Testis (tissue), 3 donors: ENCODE measurements around the gene CLMN. TPM values are rescaled to one million over a fixed set of nuclear protein-coding genes. Genes with fewer than 3 reads are reported as not detected.
A peak's percentile ranks its signal among the peaks of the same experiment; 100 is the strongest.
"Not testable (repeated sequence)": the region's sequence is repeated elsewhere in the genome, so short reads cannot be mapped to it uniquely, and the experiment has no call there.

ENCODE experiments used
- DNase-seq: peaks from one replicate; pipeline ENCODE4 v3.0.0-alpha.2; 2019
- H3K27ac ChIP-seq, 2 donors: fragments of 200-600 bp; sonication (generic); one replicate each; pipeline ENCODE4 v1.5.1; 2019
- H3K27me3 ChIP-seq: fragments of 200-600 bp; sonication (generic); one replicate; pipeline ENCODE4 v1.5.1; 2019
- H3K36me3 ChIP-seq: fragments of 200-600 bp; sonication (generic); one replicate; pipeline ENCODE4 v1.5.1; 2017; ENCODE audit warnings: low read depth; ENCODE audit errors: missing control alignments
- H3K4me1 ChIP-seq: fragments of 200-600 bp; sonication (generic); one replicate; pipeline ENCODE4 v1.5.1; 2019
- H3K4me3 ChIP-seq, 2 donors: fragments of 200-600 bp; sonication (generic); one replicate each; pipeline ENCODE4 v1.5.1; 2017 to 2019
- H3K9me3 ChIP-seq: fragments of 200-600 bp; sonication (generic); one replicate; pipeline ENCODE4 v1.5.1; 2017
- POLR2A ChIP-seq: fragments of 450-650 bp; IDR thresholded peaks from one replicate; pipeline ENCODE4 v1.6.1; 2017; ENCODE audit warnings: antibody characterized with exemption, mild to moderate bottlenecking, moderate library complexity
- WGBS, 2 donors: methylation state at CpG; one replicate each; pipeline ENCODE4 v1.1.5; 2018; 5-methylcytosine and 5-hydroxymethylcytosine counted together
- intact Hi-C: fragments of 100-400 bp; cut with DNase I; formaldehyde crosslinking; loops from one replicate; pipeline ENCODE4 v1.15.1; 2023; ENCODE audit warnings: low total_unique reads
- polyA plus RNA-seq: library from polyadenylated mRNA; stranded (reverse); fragments of 350-450 nt; fragmentation: Illumina TruSeq; extraction: RNeasy Lipid Tissue Mini Kit (QIAGEN cat#74804); gene quantifications from one replicate; pipeline ENCODE4 v1.2.3, GENCODE V29; 2014; ENCODE audit warnings: low read depth, low replicate concordance; ENCODE audit not compliant: insufficient read depth
- total RNA-seq, 2 donors: library from RNA; depleted of rRNA; stranded (reverse); fragments of >200 nt; gene quantifications; one replicate each; pipeline ENCODE4 v1.2.3, GENCODE V29; 2016
- TF ChIP-seq, protein P1 (sequence below), 3 experiments: fragments of 450-650 bp in 2 of 3; fragments of 200-600 bp in 1 of 3; sonication (generic) in 1 of 3; IDR thresholded peaks; one replicate each; pipeline ENCODE4 v1.5.1; 2016 to 2019; ENCODE audit warnings: antibody characterized with exemption in 3 of 3, mild to moderate bottlenecking in 2 of 3, moderate library complexity in 1 of 3

Gene CLMN
- total and polyA plus RNA-seq, 3 donors from 2014 or later: 35.9 to 134 (median 68.0) TPM

DNA sequence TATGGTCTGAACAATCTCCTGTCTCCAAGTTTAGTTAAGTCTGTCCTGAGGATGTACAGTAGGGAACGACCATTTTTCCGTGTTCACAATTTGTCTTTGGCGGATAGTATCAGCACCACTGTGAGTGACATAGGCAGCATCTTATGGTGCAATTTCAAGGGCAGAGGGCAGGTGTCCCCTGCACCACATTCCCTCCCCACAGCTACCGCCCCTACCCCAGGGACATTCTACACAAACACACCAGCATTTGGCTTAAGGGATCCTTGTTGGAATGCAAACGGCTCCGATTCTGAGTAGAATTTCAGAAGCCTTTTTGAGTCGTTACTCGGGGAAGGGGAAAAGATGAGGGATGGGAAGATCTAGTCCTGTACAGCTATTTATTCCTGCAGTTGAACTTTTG lies 137.3 kb downstream of the CLMN start:
- DNase-seq: no peak
- TF ChIP-seq, protein P1, sequence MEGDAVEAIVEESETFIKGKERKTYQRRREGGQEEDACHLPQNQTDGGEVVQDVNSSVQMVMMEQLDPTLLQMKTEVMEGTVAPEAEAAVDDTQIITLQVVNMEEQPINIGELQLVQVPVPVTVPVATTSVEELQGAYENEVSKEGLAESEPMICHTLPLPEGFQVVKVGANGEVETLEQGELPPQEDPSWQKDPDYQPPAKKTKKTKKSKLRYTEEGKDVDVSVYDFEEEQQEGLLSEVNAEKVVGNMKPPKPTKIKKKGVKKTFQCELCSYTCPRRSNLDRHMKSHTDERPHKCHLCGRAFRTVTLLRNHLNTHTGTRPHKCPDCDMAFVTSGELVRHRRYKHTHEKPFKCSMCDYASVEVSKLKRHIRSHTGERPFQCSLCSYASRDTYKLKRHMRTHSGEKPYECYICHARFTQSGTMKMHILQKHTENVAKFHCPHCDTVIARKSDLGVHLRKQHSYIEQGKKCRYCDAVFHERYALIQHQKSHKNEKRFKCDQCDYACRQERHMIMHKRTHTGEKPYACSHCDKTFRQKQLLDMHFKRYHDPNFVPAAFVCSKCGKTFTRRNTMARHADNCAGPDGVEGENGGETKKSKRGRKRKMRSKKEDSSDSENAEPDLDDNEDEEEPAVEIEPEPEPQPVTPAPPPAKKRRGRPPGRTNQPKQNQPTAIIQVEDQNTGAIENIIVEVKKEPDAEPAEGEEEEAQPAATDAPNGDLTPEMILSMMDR (IDR thresholded peaks at IDR 0.05): no peak
- no peak for TF ChIP-seq POLR2A
- Histone ChIP-seq H3K36me3 (no peaks in the 10 kb centered on the region), H3K4me1 (peaks cover 23% of the 10 kb centered on the region), H3K9me3 (no peaks in the 10 kb centered on the region), H3K27ac (no peak overlapping the region), H3K27me3 (no peaks in the 10 kb centered on the region), H3K4me3 (no peak overlapping the region)
- intact Hi-C loops: no loop called here
- whole genome bisulfite sequencing, 2 donors: 82 to 84% methylated on average over 8 of the region's 8 CpGs

DNA sequence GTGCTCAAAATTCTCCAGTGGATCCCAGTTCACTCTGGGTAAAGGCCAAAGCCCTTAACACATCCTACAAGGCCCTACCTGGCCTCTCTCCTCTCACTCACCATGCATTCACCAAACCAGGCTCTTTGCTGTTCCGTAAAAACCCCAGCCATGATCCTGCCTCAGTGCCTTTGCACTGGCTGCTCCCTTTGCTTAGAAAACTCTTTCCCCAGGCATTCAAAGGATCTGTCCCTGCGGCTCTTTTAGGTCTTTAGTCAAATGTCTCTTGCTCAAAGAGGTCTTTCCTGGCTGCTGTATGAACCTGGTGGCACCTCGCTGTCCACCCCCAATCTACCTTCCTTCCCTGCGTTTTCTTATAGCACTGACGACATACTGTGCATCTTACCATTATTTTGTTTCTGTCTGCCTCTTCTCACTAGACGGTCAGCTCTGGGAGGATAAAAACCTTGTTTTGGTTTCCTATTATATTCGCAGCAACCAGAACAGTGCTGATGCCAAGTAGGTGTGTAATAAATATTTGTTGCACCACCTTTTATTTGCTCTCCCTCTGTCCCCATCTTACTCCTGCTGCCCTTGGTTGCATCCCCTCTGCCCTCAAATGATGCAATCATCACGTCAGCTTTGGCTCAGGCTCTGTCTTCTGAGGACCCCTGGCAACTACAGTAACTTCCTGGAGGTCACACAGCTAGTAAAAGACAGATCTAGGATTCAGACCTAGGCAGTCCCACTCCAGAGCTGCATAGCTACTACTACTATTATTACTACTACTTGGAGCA lies 138.6 kb downstream of the CLMN start:
- H3K9me3 ChIP-seq: no peaks in the 10 kb centered on the region
- H3K4me3 ChIP-seq: no peak overlapping the region
- H3K27ac ChIP-seq: no peak overlapping the region
- WGBS, 2 donors: 90 to 92% methylated on average over 8 of the region's 8 CpGs
- no peaks in the 10 kb centered on the region for H3K36me3 ChIP-seq
- peaks cover 23% of the 10 kb centered on the region for H3K4me1 ChIP-seq
- intact Hi-C loops: no loop called here
- TF ChIP-seq, protein P1 (IDR thresholded peaks at IDR 0.05): no peak
- TF ChIP-seq POLR2A: no peak
- DNase-seq: no peak
- H3K27me3 ChIP-seq: no peaks in the 10 kb centered on the region

DNA sequence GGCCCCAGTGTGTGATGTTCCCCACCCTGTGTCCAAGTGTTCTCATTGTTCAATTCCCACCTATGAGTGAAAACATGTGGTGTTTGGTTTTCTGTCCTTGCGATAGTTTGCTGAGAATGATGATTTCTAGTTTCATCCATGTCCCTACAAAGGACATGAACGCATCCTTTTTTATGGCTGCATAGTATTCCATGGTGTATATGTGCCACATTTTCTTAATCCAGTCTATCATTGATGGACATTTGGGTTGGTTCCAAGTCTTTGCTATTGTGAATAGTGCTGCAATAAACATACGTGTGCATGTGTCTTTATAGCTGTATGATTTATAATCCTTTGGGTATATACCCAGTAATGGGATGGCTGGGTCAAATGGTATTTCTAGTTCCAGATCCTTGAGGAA lies 144.0 kb downstream of the CLMN start:
- H3K9me3 ChIP-seq, H3K36me3 ChIP-seq, H3K4me1 ChIP-seq, DNase-seq, H3K27ac ChIP-seq, intact Hi-C loops, H3K4me3 ChIP-seq, H3K27me3 ChIP-seq: not testable (repeated sequence)
- WGBS, 2 donors: 93 to 100% methylated on average over 2 to 3 of the region's 3 CpGs

DNA sequence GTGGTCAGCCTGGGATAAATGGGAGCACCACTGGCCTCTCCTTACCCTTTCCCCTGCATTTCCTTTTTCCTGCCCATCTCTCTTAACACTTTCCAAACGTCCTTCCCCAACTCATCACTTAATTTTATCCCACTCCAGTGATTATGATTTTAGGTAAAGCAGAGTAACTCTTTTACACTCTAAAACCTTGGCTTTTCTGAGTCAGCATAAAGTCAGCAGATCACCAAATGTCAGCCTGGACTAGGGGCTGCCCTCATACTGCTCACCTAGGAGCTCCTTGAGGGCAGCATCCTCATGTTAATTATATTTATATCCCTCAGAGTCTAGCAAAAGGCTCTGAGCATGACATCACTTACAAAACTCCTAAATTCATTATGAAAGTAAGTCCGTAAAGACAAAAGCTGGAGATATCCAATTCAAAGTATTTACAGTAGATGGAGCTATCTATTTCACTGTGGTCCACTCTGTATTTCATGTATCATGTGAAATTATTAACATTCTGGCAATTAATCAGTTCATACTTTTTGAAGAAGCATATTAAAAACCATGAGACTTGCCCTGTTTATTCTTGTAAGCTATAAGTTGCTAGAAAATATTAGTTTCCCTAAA lies 145.4 kb downstream of the CLMN start:
- no peak overlapping the region for H3K4me3 ChIP-seq
- WGBS, 2 donors: 28% methylated on average over 2 of the region's 2 CpGs
- no peaks in the 10 kb centered on the region for H3K36me3 ChIP-seq
- no peaks in the 10 kb centered on the region for H3K9me3 ChIP-seq
- no peak for DNase-seq
- H3K4me1 ChIP-seq: no peaks in the 10 kb centered on the region
- H3K27me3 ChIP-seq: no peaks in the 10 kb centered on the region
- intact Hi-C loops: no loop called here
- TF ChIP-seq, protein P1 (IDR thresholded peaks at IDR 0.05): peak in 2 of 3 experiments; percentile 8 to 21
- TF ChIP-seq POLR2A: no peak
- no peak overlapping the region for H3K27ac ChIP-seq

DNA sequence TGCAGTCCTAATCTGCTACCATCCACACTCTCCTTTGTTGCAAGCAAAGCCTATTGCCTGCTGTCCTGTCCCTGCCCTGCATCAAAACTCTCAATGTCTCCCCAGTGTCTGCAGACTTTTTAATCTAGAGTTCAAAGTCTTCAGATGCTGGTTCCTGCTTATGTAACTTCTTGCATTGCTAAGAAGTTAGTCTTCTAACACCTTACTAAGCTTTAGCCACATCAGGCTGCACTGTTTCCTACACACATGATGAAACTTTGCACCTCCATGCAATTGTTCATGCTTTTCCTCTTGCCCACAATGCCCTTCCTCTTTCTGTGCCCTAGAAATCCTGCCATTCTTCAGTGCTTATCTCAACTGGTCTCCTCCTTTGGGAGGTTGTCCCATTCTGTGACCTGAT lies 146.2 kb downstream of the CLMN start:
- Histone ChIP-seq H3K9me3 (no peaks in the 10 kb centered on the region), H3K27me3 (no peaks in the 10 kb centered on the region), H3K4me1 (no peaks in the 10 kb centered on the region), H3K4me3 (no peak overlapping the region), H3K27ac (no peak overlapping the region), H3K36me3 (no peaks in the 10 kb centered on the region)
- DNase-seq: no peak
- intact Hi-C loops: no loop called here
- TF ChIP-seq, protein P1 (IDR thresholded peaks at IDR 0.05): no peak
- no peak for TF ChIP-seq POLR2A
